Transverse colon (tissue), 4 donors: ENCODE data around the gene EP400. TPM values are rescaled to one million over a fixed set of nuclear protein-coding genes. Genes with fewer than 3 reads are reported as not detected.

Source experiments
- DNase-seq: peaks from one replicate; pipeline ENCODE4 v3.0.0-alpha.2; 2019
- H3K27ac ChIP-seq, 4 donors: fragments of 200-600 bp; sonication (generic); 2 replicates each; pipeline ENCODE4 v1.5.1; 2016 to 2018; ENCODE audit warnings: inconsistent platforms in 4 of 4
- H3K27me3 ChIP-seq: fragments of 200-600 bp; sonication (generic); 2 replicates; pipeline ENCODE4 v1.5.1; 2017; ENCODE audit warnings: inconsistent platforms
- H3K36me3 ChIP-seq, 4 donors: fragments of 200-600 bp; sonication (generic); 2 replicates each; pipeline ENCODE4 v1.5.1; 2017 to 2019; ENCODE audit warnings: inconsistent platforms in 4 of 4
- H3K4me1 ChIP-seq, 4 donors: fragments of 200-600 bp; sonication (generic); 2 replicates each; pipeline ENCODE4 v1.5.1; 2017 to 2020; ENCODE audit warnings: inconsistent platforms in 4 of 4
- H3K4me3 ChIP-seq, 4 donors: fragments of 200-600 bp; sonication (generic); 1 replicate in 1 of 4; 2 replicates in 3 of 4; pipeline versions ENCODE4 v1.5.1 to v1.6.1; 2017 to 2019; ENCODE audit warnings: inconsistent platforms in 4 of 4
- H3K9me3 ChIP-seq, 2 donors: fragments of 200-600 bp; sonication (generic); 2 replicates each; pipeline ENCODE4 v1.5.1; 2017 to 2019; ENCODE audit warnings: inconsistent platforms in 2 of 2
- EP300 ChIP-seq: sonication (generic); formaldehyde crosslinking; IDR thresholded peaks from one replicate; pipeline ENCODE4 v1.6.1; 2017; ENCODE audit warnings: antibody characterized with exemption, low read depth
- POLR2A ChIP-seq: fragments of 450-650 bp; IDR thresholded peaks from one replicate; pipeline ENCODE4 v1.6.1; 2016; ENCODE audit warnings: antibody characterized with exemption, mild to moderate bottlenecking, moderate library complexity
- POLR2AphosphoS5 ChIP-seq, 3 donors: sonication (generic); formaldehyde crosslinking; IDR thresholded peaks; one replicate each; pipeline ENCODE4 v1.6.1; 2016; ENCODE audit warnings: antibody characterized with exemption in 3 of 3
- WGBS, 2 donors: methylation state at CpG; one replicate each; pipeline ENCODE4 v1.1.5; 2018; ENCODE audit warnings: low coverage in 1 of 2; 5-methylcytosine and 5-hydroxymethylcytosine counted together
- in situ Hi-C, 4 donors: fragments of 200-750 bp; cut with MboI; loops; one replicate each; pipeline versions ENCODE4 v1.15.0 to v1.15.1; 2017; ENCODE audit warnings: low sequenced_read_pairs in 3 of 4, low pct_ligation_motif_present in 1 of 4, low pct_unique_long_range_greater_than_20kb in 1 of 4
- intact Hi-C: fragments of 100-400 bp; cut with DNase I; formaldehyde crosslinking; loops from one replicate; pipeline ENCODE4 v1.15.1; 2023; ENCODE audit warnings: low total_unique reads
- total RNA-seq, 4 donors: library from RNA; depleted of rRNA; stranded (reverse); fragments of >200 nt; gene quantifications; one replicate each; pipeline ENCODE4 v1.1.0, GENCODE V29; 2016
- TF ChIP-seq, protein P1 (sequence below), 5 experiments: fragments of 200-600 bp in 3 of 5; fragments of 450-650 bp in 2 of 5; sonication (generic) in 3 of 5; IDR thresholded peaks; 1 replicate in 2 of 5; 2 replicates in 3 of 5; pipeline ENCODE4 v1.5.1; 2016 to 2017; ENCODE audit warnings: antibody characterized with exemption in 5 of 5, inconsistent platforms in 3 of 5, mild to moderate bottlenecking in 2 of 5, moderate library complexity in 1 of 5

The EP400 gene
- total RNA-seq, 4 donors from 2014 or later = 25.4 to 67.3 (median 37.5) TPM

DNA sequence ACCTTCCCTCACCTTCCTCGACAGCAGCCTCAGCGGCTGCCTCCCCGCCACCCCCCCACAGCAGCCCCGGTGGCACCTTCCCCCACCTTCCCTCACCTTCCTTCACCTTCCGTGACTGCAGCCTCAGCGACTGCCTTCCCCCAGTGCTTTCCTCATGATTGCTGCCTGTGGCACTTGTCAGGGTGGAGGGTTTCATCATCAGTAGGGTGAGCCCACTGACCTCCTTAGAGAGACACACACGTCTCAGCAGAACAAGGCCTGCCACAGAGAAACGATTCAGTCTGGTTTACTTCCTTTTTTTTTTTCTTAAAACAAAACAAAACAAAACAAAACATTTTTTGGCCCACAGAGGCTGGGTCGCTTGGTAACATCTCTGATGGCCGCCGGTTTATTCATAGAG, 75.0 kb downstream of the EP400 start:
- intact Hi-C loops = no loop called here
- H3K9me3 ChIP-seq = no peaks in the 10 kb centered on the region
- H3K4me1 ChIP-seq = no peaks in the 10 kb centered on the region
- H3K27me3 ChIP-seq = no peaks in the 10 kb centered on the region
- TF ChIP-seq, protein P1, sequence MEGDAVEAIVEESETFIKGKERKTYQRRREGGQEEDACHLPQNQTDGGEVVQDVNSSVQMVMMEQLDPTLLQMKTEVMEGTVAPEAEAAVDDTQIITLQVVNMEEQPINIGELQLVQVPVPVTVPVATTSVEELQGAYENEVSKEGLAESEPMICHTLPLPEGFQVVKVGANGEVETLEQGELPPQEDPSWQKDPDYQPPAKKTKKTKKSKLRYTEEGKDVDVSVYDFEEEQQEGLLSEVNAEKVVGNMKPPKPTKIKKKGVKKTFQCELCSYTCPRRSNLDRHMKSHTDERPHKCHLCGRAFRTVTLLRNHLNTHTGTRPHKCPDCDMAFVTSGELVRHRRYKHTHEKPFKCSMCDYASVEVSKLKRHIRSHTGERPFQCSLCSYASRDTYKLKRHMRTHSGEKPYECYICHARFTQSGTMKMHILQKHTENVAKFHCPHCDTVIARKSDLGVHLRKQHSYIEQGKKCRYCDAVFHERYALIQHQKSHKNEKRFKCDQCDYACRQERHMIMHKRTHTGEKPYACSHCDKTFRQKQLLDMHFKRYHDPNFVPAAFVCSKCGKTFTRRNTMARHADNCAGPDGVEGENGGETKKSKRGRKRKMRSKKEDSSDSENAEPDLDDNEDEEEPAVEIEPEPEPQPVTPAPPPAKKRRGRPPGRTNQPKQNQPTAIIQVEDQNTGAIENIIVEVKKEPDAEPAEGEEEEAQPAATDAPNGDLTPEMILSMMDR (IDR thresholded peaks at IDR 0.05) = no peak
- TF ChIP-seq POLR2A = no peak
- no peak overlapping the region for H3K4me3 ChIP-seq
- H3K27ac ChIP-seq = no peak overlapping the region
- 83 to 89% methylated on average over 5 to 11 of the region's 11 CpGs for WGBS, 2 donors
- in situ Hi-C loops = no loop called here
- DNase-seq = no peak
- peaks cover 0 to 80% (median 33%) of the 10 kb centered on the region in 4 donors for H3K36me3 ChIP-seq

DNA sequence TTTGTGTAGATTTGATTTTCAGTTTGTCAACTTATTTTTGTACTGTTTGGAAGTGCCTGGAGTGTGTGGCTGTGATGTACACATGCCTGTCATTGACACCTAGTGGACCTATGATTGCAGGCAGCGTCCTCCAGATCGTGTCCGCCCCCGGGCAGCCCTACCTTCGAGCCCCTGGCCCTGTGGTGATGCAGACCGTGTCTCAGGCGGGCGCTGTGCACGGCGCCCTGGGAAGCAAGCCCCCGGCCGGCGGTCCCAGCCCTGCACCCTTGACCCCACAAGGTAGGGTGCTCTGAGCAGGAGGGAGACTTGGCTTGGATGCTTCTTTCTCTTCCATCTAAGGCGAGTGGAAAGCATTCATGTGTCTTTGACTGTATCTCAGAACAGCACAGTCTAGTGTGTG, 75.8 kb downstream of the EP400 start:
- in situ Hi-C loops (no loop called here), intact Hi-C loops (no loop called here)
- Histone ChIP-seq H3K4me3 (no peak overlapping the region), H3K27me3 (no peaks in the 10 kb centered on the region), H3K4me1 (no peaks in the 10 kb centered on the region), H3K9me3 (no peaks in the 10 kb centered on the region), H3K36me3 (peaks cover 0 to 80% (median 29%) of the 10 kb centered on the region in 4 donors), H3K27ac (no peak overlapping the region)
- no peak for DNase-seq
- 95% methylated on average over 14 of the region's 14 CpGs; no CpG with 5 or more reads in 1 of the 2 donors for WGBS, 2 donors
- TF ChIP-seq, protein P1 (IDR thresholded peaks at IDR 0.05) = no peak
- TF ChIP-seq EP300 = no peak
- TF ChIP-seq POLR2A = no peak
- TF ChIP-seq POLR2AphosphoS5 (IDR thresholded peaks at IDR 0.05) = no peak

DNA sequence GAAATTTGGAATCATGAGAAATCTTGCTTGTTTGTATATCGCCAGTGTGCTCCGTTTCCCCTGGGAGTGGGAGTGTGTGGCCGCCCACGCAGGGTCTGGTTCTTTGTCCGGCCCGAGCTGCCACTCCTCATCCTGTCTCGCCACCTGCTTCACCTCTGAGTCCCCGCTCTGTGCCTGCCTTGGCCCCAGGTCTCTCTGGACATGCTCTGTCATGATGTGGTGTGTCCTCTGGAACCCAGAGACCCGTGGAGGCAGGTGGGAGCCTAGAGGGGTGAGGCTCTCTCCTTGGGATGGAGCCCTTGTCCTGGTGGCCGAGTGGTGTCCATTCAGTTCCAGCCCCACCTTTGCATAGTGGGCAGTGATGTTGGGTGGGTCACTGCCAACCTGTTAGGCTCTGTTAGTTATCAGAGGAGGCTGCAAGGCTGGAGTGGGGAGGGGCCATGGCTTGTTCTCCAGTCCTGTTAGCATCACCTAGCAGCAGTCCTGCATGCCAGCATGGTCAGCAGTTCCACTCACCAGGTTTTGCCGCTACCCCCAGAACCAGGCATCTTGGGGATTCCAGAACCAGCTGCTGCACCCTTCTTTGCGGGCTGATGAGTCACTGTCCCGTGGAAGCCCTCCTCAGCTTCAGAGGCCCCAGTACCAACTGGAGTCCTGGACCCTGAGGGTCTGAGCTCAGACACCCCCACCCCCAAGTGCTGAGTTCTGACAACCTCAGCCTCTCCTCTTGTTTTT, 76.5 kb downstream of the EP400 start:
- intact Hi-C loops = no loop called here
- Histone ChIP-seq H3K36me3 (peaks cover 0 to 74% (median 26%) of the 10 kb centered on the region in 4 donors), H3K4me3 (no peak overlapping the region), H3K9me3 (no peaks in the 10 kb centered on the region), H3K4me1 (no peaks in the 10 kb centered on the region), H3K27ac (no peak overlapping the region), H3K27me3 (no peaks in the 10 kb centered on the region)
- TF ChIP-seq POLR2A = no peak
- no peak for TF ChIP-seq POLR2AphosphoS5 (IDR thresholded peaks at IDR 0.05)
- no peak for TF ChIP-seq EP300
- TF ChIP-seq, protein P1 (IDR thresholded peaks at IDR 0.05) = no peak
- in situ Hi-C loops = no loop called here
- 95 to 100% methylated on average over 2 to 13 of the region's 13 CpGs for WGBS, 2 donors
- no peak for DNase-seq

DNA sequence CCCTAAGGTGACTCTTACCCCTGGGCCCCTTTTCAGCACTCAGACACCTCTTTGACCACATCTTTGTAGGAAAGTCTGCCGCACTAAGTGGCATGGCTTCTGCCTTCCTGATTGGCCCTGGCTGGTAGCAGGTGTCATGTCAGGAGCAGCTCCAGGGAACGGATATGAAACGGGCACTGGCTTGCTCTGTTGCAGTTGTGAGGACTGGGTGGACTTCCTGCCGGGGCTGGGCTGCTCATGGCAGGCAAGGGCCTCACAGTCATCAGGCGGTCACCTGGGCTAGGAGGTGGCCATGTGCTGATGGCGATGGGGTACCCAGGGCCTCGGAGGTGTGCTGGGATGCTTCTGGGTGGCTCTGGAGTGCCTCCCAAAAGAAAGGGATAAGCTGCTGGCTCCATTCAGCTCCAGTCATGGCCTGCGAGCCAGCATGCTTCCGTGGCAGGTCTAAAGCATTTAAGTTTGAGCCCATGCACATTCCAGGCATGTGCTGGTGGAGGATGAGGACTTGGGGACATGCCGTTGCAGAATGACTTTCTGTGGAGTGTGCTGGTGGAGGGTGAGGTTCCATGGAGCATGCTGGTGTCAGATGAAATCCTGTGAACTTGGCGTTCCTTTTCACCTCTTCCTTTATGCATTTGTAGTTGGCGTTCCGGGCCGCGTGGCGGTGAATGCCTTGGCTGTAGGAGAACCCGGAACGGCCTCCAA, 77.2 kb downstream of the EP400 start:
- no peak overlapping the region for H3K4me3 ChIP-seq
- H3K27ac ChIP-seq = no peak overlapping the region
- DNase-seq = no peak
- in situ Hi-C loops (no loop called here), intact Hi-C loops (no loop called here)
- peaks cover 0 to 77% (median 26%) of the 10 kb centered on the region in 4 donors for H3K36me3 ChIP-seq
- WGBS, 2 donors = 90% methylated on average over 18 of the region's 18 CpGs; no CpG with 5 or more reads in 1 of the 2 donors
- no peaks in the 10 kb centered on the region for H3K9me3 ChIP-seq
- H3K4me1 ChIP-seq = no peaks in the 10 kb centered on the region
- no peaks in the 10 kb centered on the region for H3K27me3 ChIP-seq
- TF ChIP-seq POLR2A (no peak), POLR2AphosphoS5 (IDR thresholded peaks at IDR 0.05) (no peak), EP300 (no peak)
- TF ChIP-seq, protein P1 (IDR thresholded peaks at IDR 0.05) = no peak
